ENCODE data around the gene PTPRK.

PTPRK gene

GRCh38 chr6:128118401-128118800 lies 402.0 kb downstream of the PTPRK start:
- no peak for DNase-seq

GRCh38 chr6:128117916-128118315 lies 402.5 kb downstream of the PTPRK start:
- no peak for DNase-seq

- DNase-seq = no peak
Observed at GRCh38 chr6:128114164-128114563, 406.2 kb downstream of the PTPRK start.

GRCh38 chr6:128112494-128112893 lies 407.9 kb downstream of the PTPRK start:
- no peak for DNase-seq

- no peak for DNase-seq
Observed at GRCh38 chr6:128111096-128111495, 409.3 kb downstream of the PTPRK start.

GRCh38 chr6:128107682-128108081 lies 412.7 kb downstream of the PTPRK start:
- DNase-seq = no peak

- no peak for DNase-seq
Observed at GRCh38 chr6:128099571-128100197, 420.7 kb downstream of the PTPRK start.

- DNase-seq = no peak
Observed at GRCh38 chr6:128098000-128098581, 422.3 kb downstream of the PTPRK start.

GRCh38 chr6:128097009-128097408 lies 423.4 kb downstream of the PTPRK start:
- no peak for DNase-seq

GRCh38 chr6:128095362-128095761 lies 425.0 kb downstream of the PTPRK start:
- no peak for DNase-seq

- no peak for DNase-seq
Observed at GRCh38 chr6:128079021-128079420, 441.4 kb downstream of the PTPRK start.

GRCh38 chr6:128078276-128078675 lies 442.1 kb downstream of the PTPRK start:
- no peak for DNase-seq

GRCh38 chr6:128076843-128077242 lies 443.6 kb downstream of the PTPRK start:
- no peak for DNase-seq

- no peak for DNase-seq
Observed at GRCh38 chr6:128074567-128074966, 445.8 kb downstream of the PTPRK start.

GRCh38 chr6:128073389-128073788 lies 447.0 kb downstream of the PTPRK start:
- DNase-seq = no peak

GRCh38 chr6:128071212-128071611 lies 449.2 kb downstream of the PTPRK start:
- DNase-seq = no peak

GRCh38 chr6:128070406-128070805 lies 450.0 kb downstream of the PTPRK start:
- no peak for DNase-seq

- DNase-seq = no peak
Observed at GRCh38 chr6:128069188-128069587, 451.2 kb downstream of the PTPRK start.

GRCh38 chr6:128068119-128068479 lies 452.3 kb downstream of the PTPRK start:
- no peak for DNase-seq

- no peak for DNase-seq
Observed at GRCh38 chr6:128067446-128068118, 452.8 kb downstream of the PTPRK start.

- DNase-seq = no peak
Observed at GRCh38 chr6:128065072-128065471, 455.3 kb downstream of the PTPRK start.

GRCh38 chr6:128064540-128064895 lies 455.9 kb downstream of the PTPRK start:
- DNase-seq = no peak

GRCh38 chr6:128063850-128064539 lies 456.4 kb downstream of the PTPRK start:
- no peak for DNase-seq

Data from stimulated activated naive CD4-positive, alpha-beta T cell treated with Interleukin-2 at 50 U/mL for 16 hours (primary cell).